SK-N-SH (cell line): Measurements from ENCODE around the gene PODXL. TPM values are rescaled to one million over a fixed set of nuclear protein-coding genes. Genes with fewer than 3 reads are reported as not detected.

Experiments
- CTCF ChIA-PET: fragments of 300-600, 350-600 bp; formaldehyde crosslinking; extraction: SDS; loops from one replicate; lab custom pipeline; 2021; lab: Yijun Ruan, JAX
- POLR2A ChIA-PET: fragments of 350-600 bp; sonication (Branson Sonifier 250); formaldehyde crosslinking; extraction: SDS; loops from one replicate; lab custom pipeline; 2020; ENCODE audit warnings: antibody characterized with exemption, inconsistent platforms; lab: Yijun Ruan, JAX
- DNase-seq: peaks from one replicate; pipeline ENCODE4 v3.0.0; 2012
- H2AFZ ChIP-seq: fragments of 200-600 bp; sonication (generic); 2 replicates; pipeline ENCODE4 v1.8.1; 2016; ENCODE audit warnings: antibody characterized with exemption, mild to moderate bottlenecking, low read depth
- H3F3A ChIP-seq: fragments of 200-600 bp; sonication (generic); replicated peaks from 2 replicates; pipeline ENCODE3; 2016; ENCODE audit warnings: antibody characterized with exemption, mild to moderate bottlenecking; ENCODE audit not compliant: insufficient read depth
- H3K27ac ChIP-seq, 2 experiments: fragments of 200-500 bp in 1 of 2; fragments of 200-600 bp in 1 of 2; sonication (Bioruptor generic) in 1 of 2; sonication (generic), shearing (Covaris generic) in 1 of 2; 2 replicates each; pipeline versions ENCODE4 v1.5.1 to v1.6.1; 2014 to 2016; ENCODE audit warnings: low read depth in 2 of 2, inconsistent platforms in 1 of 2, low read length in 1 of 2, mild to moderate bottlenecking in 1 of 2, mixed read lengths in 1 of 2
- H3K27me3 ChIP-seq: fragments of 200-600 bp; sonication (generic), shearing (Covaris generic); 2 replicates; pipeline ENCODE4 v1.6.1; 2016; ENCODE audit warnings: mixed run types; ENCODE audit not compliant: insufficient read depth
- H3K36me3 ChIP-seq, 2 experiments: fragments of 200-500 bp in 1 of 2; fragments of 200-600 bp in 1 of 2; sonication (Bioruptor generic) in 1 of 2; sonication (generic) in 1 of 2; replicated peaks in 1 of 2; 2 replicates each; pipeline versions ENCODE3 to v1.5.1; 2014 to 2016; ENCODE audit warnings: low read length in 1 of 2, mild to moderate bottlenecking in 1 of 2; ENCODE audit not compliant: insufficient read depth in 2 of 2, control insufficient read depth in 1 of 2
- H3K4me1 ChIP-seq, 2 experiments: fragments of 200-500 bp in 1 of 2; fragments of 200-600 bp in 1 of 2; sonication (Bioruptor generic) in 1 of 2; sonication (generic), shearing (Covaris generic) in 1 of 2; 2 replicates each; pipeline versions ENCODE4 v1.5.1 to v1.6.1; 2014 to 2016; ENCODE audit warnings: low read depth in 1 of 2, low read length in 1 of 2, mixed run types in 1 of 2; ENCODE audit not compliant: insufficient read depth in 2 of 2, control insufficient read depth in 1 of 2
- H3K4me2 ChIP-seq: fragments of 200-600 bp; sonication (generic), shearing (Covaris generic); 2 replicates; pipeline ENCODE4 v1.6.1; 2017; ENCODE audit warnings: mixed run types
- H3K4me3 ChIP-seq, 2 experiments: fragments of 200-500 bp in 1 of 2; fragments of 200-600 bp in 1 of 2; sonication (Bioruptor generic) in 1 of 2; sonication (generic), shearing (Covaris generic) in 1 of 2; 2 replicates each; pipeline versions ENCODE4 v1.5.1 to v1.8.1; 2014 to 2016; ENCODE audit warnings: low read depth in 2 of 2, inconsistent platforms in 1 of 2, low read length in 1 of 2, mild to moderate bottlenecking in 1 of 2, mixed read lengths in 1 of 2, moderate library complexity in 1 of 2
- H3K79me2 ChIP-seq: fragments of 200-600 bp; sonication (generic); 2 replicates; pipeline ENCODE4 v1.8.1; 2017; ENCODE audit warnings: mild to moderate bottlenecking; ENCODE audit not compliant: insufficient read depth
- H3K9ac ChIP-seq: fragments of 200-600 bp; sonication (generic); 2 replicates; pipeline ENCODE4 v1.6.1; 2017; ENCODE audit warnings: mixed run types
- H3K9me2 ChIP-seq: fragments of 200-600 bp; sonication (generic); 2 replicates; pipeline ENCODE4 v1.6.1; 2017; ENCODE audit warnings: mixed run types
- H3K9me3 ChIP-seq: fragments of 200-600 bp; sonication (generic); 2 replicates; pipeline ENCODE4 v1.6.1; 2017; ENCODE audit warnings: mixed run types, mild to moderate bottlenecking, moderate library complexity
- H4K20me1 ChIP-seq: fragments of 200-600 bp; sonication (generic); 2 replicates; pipeline ENCODE4 v1.6.1; 2017; ENCODE audit warnings: mild to moderate bottlenecking, mixed run types; ENCODE audit not compliant: insufficient read depth
- FOXJ3 ChIP-seq: sonication (generic); formaldehyde crosslinking; IDR thresholded peaks from 2 replicates; pipeline ENCODE4 v1.5.1; 2020; ENCODE audit warnings: mild to moderate bottlenecking, missing genetic modification reagents
- GABPA ChIP-seq: IDR thresholded peaks from 2 replicates; pipeline ENCODE4 v1.4.0; 2012; ENCODE audit warnings: low read depth, mild to moderate bottlenecking
- MAX ChIP-seq: IDR thresholded peaks from 2 replicates; pipeline ENCODE4 v1.4.0; 2012; ENCODE audit warnings: low read depth
- MXI1 ChIP-seq: IDR thresholded peaks from 2 replicates; pipeline ENCODE4 v1.6.1; 2012; ENCODE audit warnings: mild to moderate bottlenecking, low read depth, low read length, improper control_type of control experiment
- SMC3 ChIP-seq: IDR thresholded peaks from 2 replicates; pipeline ENCODE4 v1.6.1; 2012; ENCODE audit warnings: low read depth, low read length, improper control_type of control experiment
- TCF12 ChIP-seq: IDR thresholded peaks from 2 replicates; pipeline ENCODE4 v1.4.0; 2012
- TEAD4 ChIP-seq: IDR thresholded peaks from 2 replicates; pipeline ENCODE4 v1.4.0; 2012; ENCODE audit warnings: mild to moderate bottlenecking, borderline replicate concordance; ENCODE audit not compliant: insufficient read depth
- USF2 ChIP-seq: fragments of 150-350 bp; IDR thresholded peaks from 2 replicates; pipeline ENCODE4 v1.6.1; 2017; ENCODE audit warnings: antibody characterized with exemption, low read length, low read depth, borderline replicate concordance
- ZBTB33 ChIP-seq: IDR thresholded peaks from 2 replicates; pipeline ENCODE4 v1.4.0; 2012; ENCODE audit warnings: low read depth, borderline replicate concordance
- WGBS: methylation state at CpG from one replicate; pipeline ENCODE4 v1.1.6; 2017; ENCODE audit warnings: low lambda C conversion rate; 5-methylcytosine and 5-hydroxymethylcytosine counted together
- polyA plus RNA-seq, 3 experiments: library from polyadenylated mRNA; depleted of rRNA; stranded (reverse); fragments of >200 nt; gene quantifications; 2 replicates each; pipeline ENCODE4 v1.2.3, GENCODE V29; 2012

PODXL gene
- polyA plus RNA-seq, 1 of the 3 experiments (the other 2 are of a cell fraction): 76.1 TPM

GRCh38 chr7:131568510-131568909 lies 12.1 kb upstream of the PODXL start:
- Histone ChIP-seq H3K79me2 (no peaks in the 10 kb centered on the region), H4K20me1 (no peaks in the 10 kb centered on the region), H3K4me1 (no peaks in the 10 kb centered on the region), H3F3A (no peaks in the 10 kb centered on the region), H3K4me2 (no peak overlapping the region), H3K36me3 (no peaks in the 10 kb centered on the region), H3K27ac (no peak overlapping the region), H3K27me3 (no peaks in the 10 kb centered on the region), H2AFZ (no peak overlapping the region), H3K9ac (no peak overlapping the region)
- 92% methylated on average over 6 of the region's 6 CpGs for WGBS
- POLR2A ChIA-PET: no interaction called here
- CTCF ChIA-PET: no interaction called here
- TF ChIP-seq TCF12 (no peak), MAX (no peak), TEAD4 (no peak), GABPA (no peak), USF2 (no peak), SMC3 (no peak), MXI1 (no peak)
- TF ChIP-seq, all 33 proteins: peak for 0
- no peaks in the 10 kb centered on the region for H3K9me3 ChIP-seq
- H3K4me3 ChIP-seq: no peak overlapping the region
- H3K9me2 ChIP-seq: no peaks in the 10 kb centered on the region
- DNase-seq: no peak

GRCh38 chr7:131564640-131565039 lies 8.2 kb upstream of the PODXL start:
- Histone ChIP-seq H3K9me2 (no peaks in the 10 kb centered on the region), H3K27me3 (no peaks in the 10 kb centered on the region), H3F3A (no peaks in the 10 kb centered on the region), H3K27ac (no peak overlapping the region), H4K20me1 (no peaks in the 10 kb centered on the region), H3K4me3 (no peak overlapping the region), H3K79me2 (no peaks in the 10 kb centered on the region), H3K9ac (no peak overlapping the region), H3K4me2 (no peak overlapping the region), H3K4me1 (no peaks in the 10 kb centered on the region), H3K36me3 (no peaks in the 10 kb centered on the region), H3K9me3 (no peaks in the 10 kb centered on the region), H2AFZ (no peak overlapping the region)
- CTCF ChIA-PET: interaction anchor here (1.9 kb wide), 1 partner anchor 90 kb away, joined by 10 read pairs; no protein-coding TSS in a partner anchor
- POLR2A ChIA-PET: no interaction called here
- 84% methylated on average over 5 of the region's 5 CpGs for WGBS
- DNase-seq: no peak
- no peak for TF ChIP-seq ZBTB33
- TF ChIP-seq FOXJ3 (CRISPR knock-in tag): no peak
- TF ChIP-seq MXI1: no peak
